HFFc6 (cell line): ENCODE data around the gene SOS2. TPM values are rescaled to one million over a fixed set of nuclear protein-coding genes. Genes with fewer than 3 reads are reported as not detected.

Source experiments
- DNase-seq: peaks from one replicate; pipeline ENCODE4 v3.0.0-alpha.2; 2018
- H3K27ac Mint-ChIP-seq: 2 replicates; pipeline ENCODE4 v1.8.0; 2020; ENCODE audit warnings: mild to moderate bottlenecking, mixed read lengths
- H3K27me3 Mint-ChIP-seq: 2 replicates; pipeline ENCODE4 v1.8.0; 2021; ENCODE audit warnings: mild to moderate bottlenecking, moderate library complexity, mixed read lengths; ENCODE audit not compliant: insufficient read depth
- H3K36me3 Mint-ChIP-seq: 2 replicates; pipeline ENCODE4 v1.8.0; 2021; ENCODE audit warnings: low read depth, mixed read lengths
- H3K4me1 Mint-ChIP-seq: 2 replicates; pipeline ENCODE4 v1.8.0; 2020; ENCODE audit warnings: low read depth, mixed read lengths
- H3K4me3 Mint-ChIP-seq: 2 replicates; pipeline ENCODE4 v1.8.0; 2020; ENCODE audit warnings: mild to moderate bottlenecking, moderate library complexity, mixed read lengths
- H3K9me3 Mint-ChIP-seq: 2 replicates; pipeline ENCODE4 v1.8.0; 2020; ENCODE audit warnings: mild to moderate bottlenecking, mixed read lengths
- CTCF ChIP-seq: fragments of 200-600 bp; sonication (generic); IDR thresholded peaks from 2 replicates; pipeline ENCODE4 v1.5.0; 2021; ENCODE audit warnings: antibody characterized with exemption, mild to moderate bottlenecking
- total RNA-seq, 6 experiments: library from RNA; stranded (reverse); fragmentation: NEBNext Ultra II Directional; extraction: Animal tissue kit (Norgen Biotek cat#: 25700); gene quantifications; 2 replicates in 1 of 6; 3 replicates in 5 of 6; pipeline ENCODE4 v1.2.3, GENCODE V29; 2021

SOS2 gene
- total RNA-seq, 6 experiments from 2014 or later, result 11.8 to 14.5 (median 13.3) TPM

- no peak for DNase-seq
- TF ChIP-seq CTCF, result no peak
- H3K27me3 Mint-ChIP-seq, result no peaks in the 10 kb centered on the region
- H3K9me3 Mint-ChIP-seq, result no peaks in the 10 kb centered on the region
- peaks cover 5% of the 10 kb centered on the region; the same call in 1 of the 2 replicates for H3K36me3 Mint-ChIP-seq
- no peak overlapping the region for H3K27ac Mint-ChIP-seq
- no peaks in the 10 kb centered on the region for H3K4me1 Mint-ChIP-seq
- no peak overlapping the region for H3K4me3 Mint-ChIP-seq
These were observed 17.9 kb upstream of the SOS2 start for GRCh38 chr14:50249136-50249775.

GRCh38 chr14:50247245-50247644 lies 15.9 kb upstream of the SOS2 start:
- no peak overlapping the region for H3K4me3 Mint-ChIP-seq
- no peak for TF ChIP-seq CTCF
- no peak for DNase-seq
- no peaks in the 10 kb centered on the region for H3K27me3 Mint-ChIP-seq
- no peaks in the 10 kb centered on the region for H3K4me1 Mint-ChIP-seq
- no peaks in the 10 kb centered on the region for H3K9me3 Mint-ChIP-seq
- peaks cover 5% of the 10 kb centered on the region; the same call in 1 of the 2 replicates for H3K36me3 Mint-ChIP-seq
- H3K27ac Mint-ChIP-seq, result no peak overlapping the region

- TF ChIP-seq CTCF, result no peak
- no peak overlapping the region for H3K4me3 Mint-ChIP-seq
- 0 out of 2 replicates have a peak, but pooled peaks cover 5% of the 10 kb centered on the region for H3K36me3 Mint-ChIP-seq
- no peaks in the 10 kb centered on the region for H3K9me3 Mint-ChIP-seq
- no peak overlapping the region for H3K27ac Mint-ChIP-seq
- no peaks in the 10 kb centered on the region for H3K27me3 Mint-ChIP-seq
- no peak for DNase-seq
- no peaks in the 10 kb centered on the region for H3K4me1 Mint-ChIP-seq
These were observed 11.4 kb upstream of the SOS2 start for GRCh38 chr14:50242566-50243310.

GRCh38 chr14:50242096-50242495 lies 10.7 kb upstream of the SOS2 start:
- Mint-ChIP-seq H3K27me3 (no peaks in the 10 kb centered on the region), H3K36me3 (0 out of 2 replicates have a peak, but pooled peaks cover 5% of the 10 kb centered on the region), H3K27ac (no peak overlapping the region), H3K9me3 (no peaks in the 10 kb centered on the region), H3K4me3 (no peak overlapping the region), H3K4me1 (no peaks in the 10 kb centered on the region)
- no peak for DNase-seq
- no peak for TF ChIP-seq CTCF

- H3K27me3 Mint-ChIP-seq, result no peaks in the 10 kb centered on the region
- no peak for TF ChIP-seq CTCF
- H3K4me1 Mint-ChIP-seq, result peaks cover 6% of the 10 kb centered on the region
These were observed 6.0 kb upstream of the SOS2 start for GRCh38 chr14:50237427-50237826.

More at GRCh38 chr14:50237427-50237826, 6.0 kb upstream of the SOS2 start:
- no peaks in the 10 kb centered on the region for H3K9me3 Mint-ChIP-seq
- no peak for DNase-seq
- no peaks in the 10 kb centered on the region; the same call in 1 of the 2 replicates for H3K36me3 Mint-ChIP-seq
- no peak overlapping the region for H3K4me3 Mint-ChIP-seq
- no peak overlapping the region for H3K27ac Mint-ChIP-seq
